Stimulated activated CD8-positive, alpha-beta memory T cell treated with anti-CD3 and anti-CD28 coated beads, Interleukin-12 subunit alpha, Interleukin-12 subunit beta, amount 100 ng/mL, for 24 hours (primary cell): ENCODE results near the gene MACROD2.
"Not testable (repeated sequence)": the region's sequence is repeated elsewhere in the genome, so short reads cannot be mapped to it uniquely, and the experiment has no call there.

Source experiments
- DNase-seq: peaks from one replicate; pipeline ENCODE4 v3.0.0-alpha.2; 2020; ENCODE audit errors: extremely low read depth

Gene MACROD2

GRCh38 chr20:14193443-14193842 is 198.1 kb downstream of the MACROD2 start:
- no peak for DNase-seq

GRCh38 chr20:14193885-14194284 is 198.6 kb downstream of the MACROD2 start:
- no peak for DNase-seq

- no peak for DNase-seq
These were observed 201.8 kb downstream of the MACROD2 start for GRCh38 chr20:14197097-14197496.

- no peak for DNase-seq
These were observed 203.1 kb downstream of the MACROD2 start for GRCh38 chr20:14198416-14198815.

GRCh38 chr20:14199111-14199510 is 203.8 kb downstream of the MACROD2 start:
- DNase-seq: no peak

- no peak for DNase-seq
These were observed 208.3 kb downstream of the MACROD2 start for GRCh38 chr20:14203657-14204056.

GRCh38 chr20:14207591-14207990 is 212.3 kb downstream of the MACROD2 start:
- DNase-seq: no peak

GRCh38 chr20:14208956-14209355 is 213.6 kb downstream of the MACROD2 start:
- no peak for DNase-seq

- no peak for DNase-seq
These were observed 214.8 kb downstream of the MACROD2 start for GRCh38 chr20:14210146-14210545.

GRCh38 chr20:14214046-14214445 is 218.7 kb downstream of the MACROD2 start:
- no peak for DNase-seq

GRCh38 chr20:14215880-14216279 is 220.6 kb downstream of the MACROD2 start:
- DNase-seq: not testable (repeated sequence)

- no peak for DNase-seq
These were observed 224.6 kb downstream of the MACROD2 start for GRCh38 chr20:14219801-14220461.

GRCh38 chr20:14220986-14221385 is 225.7 kb downstream of the MACROD2 start:
- no peak for DNase-seq

- DNase-seq: no peak
These were observed 228.5 kb downstream of the MACROD2 start for GRCh38 chr20:14223806-14224205.

GRCh38 chr20:14226051-14227049 is 231.0 kb downstream of the MACROD2 start:
- DNase-seq: not testable (repeated sequence)

- no peak for DNase-seq
These were observed 237.3 kb downstream of the MACROD2 start for GRCh38 chr20:14232650-14233049.

- DNase-seq: no peak
These were observed 239.5 kb downstream of the MACROD2 start for GRCh38 chr20:14234666-14235295.

- DNase-seq: no peak
These were observed 240.0 kb downstream of the MACROD2 start for GRCh38 chr20:14235355-14235754.

- DNase-seq: no peak
These were observed 250.2 kb downstream of the MACROD2 start for GRCh38 chr20:14245368-14245970.

GRCh38 chr20:14259689-14260088 is 264.4 kb downstream of the MACROD2 start:
- DNase-seq: no peak

GRCh38 chr20:14260367-14260766 is 265.1 kb downstream of the MACROD2 start:
- no peak for DNase-seq

- no peak for DNase-seq
These were observed 269.6 kb downstream of the MACROD2 start for GRCh38 chr20:14264869-14265268.
